ENCODE data around the gene PITPNM1.
"Not testable (repeated sequence)": the region's sequence is repeated elsewhere in the genome, so short reads cannot be mapped to it uniquely, and the experiment has no call there.

The PITPNM1 gene

DNA sequence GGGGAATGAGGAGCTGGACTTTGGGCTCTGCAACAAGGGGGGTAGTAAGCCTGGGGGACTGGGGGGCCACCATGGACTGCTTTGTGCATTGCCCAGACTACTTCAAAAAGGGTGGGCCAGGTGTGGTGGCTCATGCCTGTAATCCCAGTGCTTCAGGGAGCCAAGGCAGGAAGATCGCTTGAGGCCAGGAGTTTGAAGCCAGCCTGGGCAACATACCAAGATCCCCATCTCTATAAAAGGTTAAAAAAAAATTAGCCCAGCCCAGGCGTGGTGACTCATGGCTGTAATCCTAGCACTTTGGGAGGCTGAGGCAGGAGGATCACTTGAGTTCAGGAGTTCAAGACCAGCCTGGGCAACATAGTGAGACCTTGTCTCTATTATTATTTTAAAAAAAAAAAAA, 39.6 kb downstream of the PITPNM1 start:
- in situ Hi-C loops (cut with MboI; ENCODE audit: low sequenced_read_pairs); H3K9me3 ChIP-seq; DNase-seq (ENCODE audit: low spot score in 2 of 2); H3K36me3 ChIP-seq (replicated peaks); H3K27me3 ChIP-seq (ENCODE audit: low read depth): not testable (repeated sequence)
- Histone ChIP-seq H3K4me1 (peaks cover 10% of the 10 kb centered on the region), H3K4me3 (peak overlapping the region; percentile 66)

DNA sequence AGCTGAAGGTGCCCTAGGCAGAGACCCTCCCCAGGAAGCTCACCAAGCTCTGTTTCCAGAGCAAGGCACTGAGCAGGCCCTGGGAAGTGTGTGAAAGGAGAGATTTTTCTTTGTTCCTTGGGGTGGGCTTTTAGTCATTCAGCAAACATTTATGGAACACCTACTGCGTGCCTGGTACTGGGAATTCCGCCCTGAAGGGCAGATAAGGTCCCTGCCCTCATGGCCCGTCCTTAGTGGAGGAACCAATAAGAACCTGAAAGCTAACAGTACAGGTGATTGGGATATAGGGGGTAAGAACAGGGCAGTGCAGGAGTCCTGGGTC, 40.0 kb downstream of the PITPNM1 start:
- Histone ChIP-seq H3K4me1 (peaks cover 10% of the 10 kb centered on the region), H3K9me3 (no peaks in the 10 kb centered on the region), H3K4me3 (peak overlapping the region; percentile 66), H3K27me3 (ENCODE audit: low read depth) (no peaks in the 10 kb centered on the region), H3K36me3 (replicated peaks) (no peaks in the 10 kb centered on the region)
- no peak for DNase-seq (ENCODE audit: low spot score in 2 of 2)
- in situ Hi-C loops (cut with MboI; ENCODE audit: low sequenced_read_pairs): no loop called here

DNA sequence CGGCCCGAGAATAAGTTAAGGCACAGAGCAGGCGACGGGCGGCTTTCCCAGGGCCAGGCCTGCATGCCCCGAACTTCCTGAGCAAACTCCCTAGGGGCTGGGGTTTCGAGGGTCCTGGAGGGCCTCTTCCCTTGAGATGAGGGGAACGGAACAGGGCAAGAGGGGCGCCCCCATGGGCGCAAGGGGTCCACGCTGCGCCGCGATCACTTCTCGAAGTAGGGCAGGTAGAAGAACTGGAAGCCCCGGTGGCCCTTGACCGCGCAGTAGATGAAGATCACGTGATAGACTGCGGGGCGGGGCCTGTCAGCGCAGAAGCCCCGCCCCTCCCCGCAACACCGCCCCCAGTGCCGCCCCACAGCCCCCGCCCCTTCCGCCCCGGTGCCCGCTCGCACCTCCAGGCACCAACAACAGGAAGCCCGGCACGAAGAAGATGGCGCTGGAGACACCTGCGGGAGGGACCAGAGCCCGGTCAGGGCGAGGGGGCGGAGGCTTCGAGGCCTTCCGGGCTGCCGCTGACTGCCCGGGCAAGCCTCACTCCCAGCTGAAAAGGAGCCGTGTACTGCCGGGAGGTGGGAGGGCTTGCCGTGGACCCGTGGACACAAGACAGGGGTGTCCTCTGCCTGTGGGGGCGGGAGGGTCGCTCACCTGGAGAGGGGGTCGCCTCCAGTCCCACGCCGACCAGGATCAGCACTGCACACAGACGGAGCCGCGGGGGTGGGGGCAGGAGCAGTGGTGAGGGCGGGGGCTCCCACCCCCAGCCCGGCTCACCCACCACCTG, 40.6 kb downstream of the PITPNM1 start:
- no peaks in the 10 kb centered on the region for H3K36me3 ChIP-seq (replicated peaks)
- H3K4me1 ChIP-seq: peaks cover 9% of the 10 kb centered on the region
- H3K4me3 ChIP-seq: peak overlapping the region; percentile 66
- no peaks in the 10 kb centered on the region for H3K27me3 ChIP-seq (ENCODE audit: low read depth)
- H3K9me3 ChIP-seq: no peaks in the 10 kb centered on the region
- in situ Hi-C loops (cut with MboI; ENCODE audit: low sequenced_read_pairs): no loop called here
- peak; percentile 81 to 96 for DNase-seq (ENCODE audit: low spot score in 2 of 2)

GRCh38 chr11:67463680-67464410, 41.3 kb downstream of the PITPNM1 start:
- in situ Hi-C loops (cut with MboI; ENCODE audit: low sequenced_read_pairs): no loop called here
- Histone ChIP-seq H3K4me3 (peak overlapping the region; percentile 66), H3K9me3 (no peaks in the 10 kb centered on the region), H3K4me1 (peaks cover 5% of the 10 kb centered on the region), H3K36me3 (replicated peaks) (no peaks in the 10 kb centered on the region), H3K27me3 (ENCODE audit: low read depth) (no peaks in the 10 kb centered on the region)
- DNase-seq (ENCODE audit: low spot score in 2 of 2): no peak

- no peaks in the 10 kb centered on the region for H3K9me3 ChIP-seq
- no peak for DNase-seq (ENCODE audit: low spot score in 2 of 2)
- no peak overlapping the region for H3K4me3 ChIP-seq
- no peaks in the 10 kb centered on the region for H3K27me3 ChIP-seq (ENCODE audit: low read depth)
- peaks cover 5% of the 10 kb centered on the region for H3K4me1 ChIP-seq
- in situ Hi-C loops (cut with MboI; ENCODE audit: low sequenced_read_pairs): no loop called here
- no peaks in the 10 kb centered on the region for H3K36me3 ChIP-seq (replicated peaks)
Measured at GRCh38 chr11:67463186-67463585, 42.0 kb downstream of the PITPNM1 start.

DNA sequence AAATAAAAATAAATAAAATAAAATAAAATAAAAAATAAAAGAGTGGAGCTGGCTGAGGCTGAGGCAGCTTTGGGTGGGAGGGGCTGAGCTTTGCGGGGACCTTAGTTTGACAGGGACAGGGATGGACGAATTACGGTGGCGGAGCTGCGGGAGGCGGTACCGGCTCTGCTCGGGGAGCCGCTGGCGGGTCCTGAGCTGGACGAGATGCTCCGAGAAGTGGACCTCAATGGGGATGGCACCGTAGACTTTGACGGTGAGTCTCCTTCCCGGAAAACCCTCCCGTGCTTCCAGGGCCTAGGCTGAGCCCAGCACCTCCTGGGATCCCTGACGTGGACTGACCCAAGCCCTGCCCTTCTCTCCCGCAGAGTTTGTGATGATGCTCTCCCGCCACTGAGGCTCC, 46.9 kb downstream of the PITPNM1 start:
- in situ Hi-C loops (cut with MboI; ENCODE audit: low sequenced_read_pairs): no loop called here
- H3K27me3 ChIP-seq (ENCODE audit: low read depth): no peaks in the 10 kb centered on the region
- no peak for DNase-seq (ENCODE audit: low spot score in 2 of 2)
- H3K9me3 ChIP-seq: no peaks in the 10 kb centered on the region
- H3K4me1 ChIP-seq: no peaks in the 10 kb centered on the region
- no peaks in the 10 kb centered on the region for H3K36me3 ChIP-seq (replicated peaks)
- H3K4me3 ChIP-seq: no peak overlapping the region

- no peaks in the 10 kb centered on the region for H3K9me3 ChIP-seq
- no peak overlapping the region for H3K4me3 ChIP-seq
- H3K27me3 ChIP-seq (ENCODE audit: low read depth): no peaks in the 10 kb centered on the region
- no peaks in the 10 kb centered on the region for H3K4me1 ChIP-seq
- no peaks in the 10 kb centered on the region for H3K36me3 ChIP-seq (replicated peaks)
- DNase-seq (ENCODE audit: low spot score in 2 of 2): no peak
- in situ Hi-C loops (cut with MboI; ENCODE audit: low sequenced_read_pairs): no loop called here
Measured at GRCh38 chr11:67457453-67457852, 47.7 kb downstream of the PITPNM1 start.

GRCh38 chr11:67456068-67456705, 49.0 kb downstream of the PITPNM1 start:
- Histone ChIP-seq H3K9me3 (no peaks in the 10 kb centered on the region), H3K4me3 (no peak overlapping the region), H3K4me1 (no peaks in the 10 kb centered on the region), H3K36me3 (replicated peaks) (no peaks in the 10 kb centered on the region), H3K27me3 (ENCODE audit: low read depth) (no peaks in the 10 kb centered on the region)
- in situ Hi-C loops (cut with MboI; ENCODE audit: low sequenced_read_pairs): no loop called here
- no peak for DNase-seq (ENCODE audit: low spot score in 2 of 2)

DNA sequence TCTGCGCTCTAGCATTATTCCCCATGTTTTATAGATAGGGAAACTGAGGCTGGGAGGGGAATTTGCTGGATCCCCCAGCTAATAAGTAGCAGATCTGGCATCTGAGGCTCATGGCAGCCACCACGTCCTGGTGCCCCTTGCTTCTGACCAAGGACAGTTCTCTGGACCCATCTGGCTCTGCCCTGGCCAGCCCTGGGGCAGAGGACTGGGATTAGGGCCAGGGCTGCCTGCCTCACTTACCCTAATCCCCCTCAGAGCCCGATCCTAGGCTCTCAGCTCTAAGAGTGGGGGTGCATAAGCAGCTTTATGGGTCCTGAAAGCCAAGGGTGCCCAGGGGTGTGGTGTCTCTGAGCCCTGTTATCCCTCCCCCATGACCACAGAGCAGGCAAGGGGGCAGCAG, 50.1 kb downstream of the PITPNM1 start, which contains the start of gene CABP4:
TSS of gene CABP4 (plus strand) at position 301 of the 400 bp plus-strand sequence. CDS start at position 371, 70 bp downstream.
- in situ Hi-C loops (cut with MboI; ENCODE audit: low sequenced_read_pairs): no loop called here
- DNase-seq (ENCODE audit: low spot score in 2 of 2): no peak

DNA sequence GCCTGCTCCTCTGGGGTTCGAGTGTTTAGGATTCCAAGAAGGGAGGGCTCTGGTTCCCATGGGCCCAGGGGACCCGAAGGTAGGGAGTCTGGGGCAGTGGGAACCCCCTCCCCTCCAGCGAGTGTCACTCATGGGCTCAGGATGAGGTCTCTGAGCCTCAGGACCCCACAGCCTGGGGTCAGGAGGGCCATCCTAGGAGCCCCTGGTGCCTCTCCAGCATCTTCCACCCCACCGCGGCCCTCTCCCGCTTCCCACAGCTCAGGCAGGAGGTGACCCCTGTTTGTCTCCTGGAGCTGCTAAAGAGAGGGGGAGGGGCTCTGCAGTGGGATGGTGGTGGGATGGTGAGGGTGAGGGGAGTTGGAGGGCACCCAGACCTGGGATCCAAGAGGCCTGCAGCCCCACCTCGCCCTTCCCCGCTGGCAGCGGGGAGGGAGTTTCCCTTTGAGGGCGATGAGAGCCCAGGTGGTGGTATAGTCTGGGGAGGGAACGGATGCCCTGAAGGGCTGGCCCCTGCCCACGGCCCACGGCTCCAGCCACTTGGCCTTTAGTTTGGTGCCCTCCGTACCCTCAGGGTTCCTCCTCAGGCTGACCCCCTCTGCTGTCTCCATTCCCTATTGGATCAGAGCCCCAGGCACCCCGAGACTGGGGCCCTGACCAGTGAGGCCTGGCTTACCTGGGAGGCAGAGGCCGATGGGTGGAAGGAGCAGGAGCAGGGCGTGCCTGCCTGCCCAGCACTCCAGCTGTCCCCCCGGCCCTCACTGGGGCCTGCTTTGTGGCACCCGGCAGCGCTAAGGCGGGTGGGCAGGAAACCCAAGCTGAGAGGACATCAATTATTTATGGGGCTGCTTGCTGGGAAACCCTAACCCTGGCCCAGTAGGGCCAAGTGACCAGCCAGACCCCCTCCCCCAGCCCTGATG, 51.1 kb downstream of the PITPNM1 start:
- no peaks in the 10 kb centered on the region for H3K9me3 ChIP-seq
- no peak for DNase-seq (ENCODE audit: low spot score in 2 of 2)
- H3K36me3 ChIP-seq (replicated peaks): no peaks in the 10 kb centered on the region
- no peaks in the 10 kb centered on the region for H3K27me3 ChIP-seq (ENCODE audit: low read depth)
- in situ Hi-C loops (cut with MboI; ENCODE audit: low sequenced_read_pairs): no loop called here
- H3K4me1 ChIP-seq: no peaks in the 10 kb centered on the region
- no peak overlapping the region for H3K4me3 ChIP-seq

More for the DNA sequence above, 50.1 kb downstream of the PITPNM1 start, which contains the start of gene CABP4:
- Histone ChIP-seq H3K9me3 (no peaks in the 10 kb centered on the region), H3K4me3 (no peak within 1 kb of the TSS), H3K27me3 (ENCODE audit: low read depth) (no peaks in the 10 kb centered on the region), H3K4me1 (no peaks in the 10 kb centered on the region), H3K36me3 (replicated peaks) (no peaks in the 10 kb centered on the region)

DNA sequence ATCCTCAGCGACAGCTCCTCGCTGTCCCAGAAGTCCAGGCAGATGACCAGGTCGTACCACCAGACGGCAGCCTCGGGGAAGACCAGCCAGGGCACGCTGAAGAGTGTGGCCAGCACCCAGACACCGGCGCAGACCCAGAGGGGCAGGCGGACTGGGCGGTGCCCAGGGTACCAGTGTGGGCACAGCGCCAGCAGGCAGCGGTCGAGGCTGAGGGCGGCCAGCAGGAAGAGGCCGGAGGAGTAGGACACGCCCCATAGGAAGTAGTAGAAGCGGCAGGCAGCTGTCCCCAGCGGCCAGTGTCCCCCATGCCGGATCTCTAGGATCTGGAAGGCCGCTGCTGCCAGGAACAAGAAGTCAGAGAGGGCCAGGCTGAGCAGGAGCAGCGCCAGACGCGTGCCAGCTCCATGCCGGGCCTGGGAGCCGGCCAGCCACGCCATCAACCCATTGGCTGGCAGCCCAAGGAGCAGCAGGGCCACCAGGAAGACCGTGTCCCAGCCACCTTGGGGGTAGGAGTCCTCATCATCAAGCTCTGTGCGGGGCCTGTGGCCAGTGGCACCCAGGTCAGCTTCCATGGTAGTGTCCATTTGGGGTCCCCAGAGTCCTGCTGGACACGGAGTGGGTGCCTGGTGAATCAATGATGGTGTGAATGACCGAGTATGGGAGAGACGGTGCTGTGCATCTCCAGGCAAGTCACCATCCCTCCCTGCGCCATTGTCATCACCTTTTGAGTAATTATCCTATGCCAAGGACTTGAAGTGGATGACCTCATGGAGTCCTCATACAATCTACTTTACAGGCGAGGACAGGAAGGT, 52.8 kb downstream of the PITPNM1 start, which contains the start of gene GPR152:
TSS of gene GPR152 (minus strand) at position 589 of the 812 bp plus-strand sequence. CDS start at position 584, 5 bp downstream.
- in situ Hi-C loops (cut with MboI; ENCODE audit: low sequenced_read_pairs): no loop called here
- H3K9me3 ChIP-seq: no peaks in the 10 kb centered on the region
- no peak within 1 kb of the TSS for H3K4me3 ChIP-seq
- no peaks in the 10 kb centered on the region for H3K36me3 ChIP-seq (replicated peaks)
- no peaks in the 10 kb centered on the region for H3K4me1 ChIP-seq
- no peaks in the 10 kb centered on the region for H3K27me3 ChIP-seq (ENCODE audit: low read depth)
- no peak for DNase-seq (ENCODE audit: low spot score in 2 of 2)

GRCh38 chr11:67451658-67451976, 53.5 kb downstream of the PITPNM1 start:
- Histone ChIP-seq H3K4me1 (no peaks in the 10 kb centered on the region), H3K9me3 (no peaks in the 10 kb centered on the region), H3K4me3 (no peak overlapping the region), H3K36me3 (replicated peaks) (no peaks in the 10 kb centered on the region), H3K27me3 (ENCODE audit: low read depth) (no peaks in the 10 kb centered on the region)
- no peak for DNase-seq (ENCODE audit: low spot score in 2 of 2)
- in situ Hi-C loops (cut with MboI; ENCODE audit: low sequenced_read_pairs): no loop called here

Measured in HAP-1 (cell line).